Mucosa of rectum (tissue), 2 donors: ENCODE measurements around the gene MT3.

Experiments
- H3K27ac ChIP-seq, 2 donors: one replicate each; pipeline ENCODE4 v1.7.0; 2013; ENCODE audit warnings: inconsistent platforms in 2 of 2, low read depth in 2 of 2, low read length in 2 of 2
- H3K27me3 ChIP-seq, 2 donors: one replicate each; pipeline ENCODE4 v1.7.0; 2013; ENCODE audit warnings: low read length in 2 of 2; ENCODE audit not compliant: control insufficient read depth in 2 of 2, insufficient read depth in 2 of 2
- H3K36me3 ChIP-seq, 2 donors: one replicate each; pipeline ENCODE4 v1.7.0; 2013; ENCODE audit warnings: low read length in 2 of 2; ENCODE audit not compliant: control insufficient read depth in 2 of 2, insufficient read depth in 2 of 2
- H3K4me1 ChIP-seq, 2 donors: one replicate each; pipeline ENCODE4 v1.7.0; 2013; ENCODE audit warnings: low read length in 2 of 2, mild to moderate bottlenecking in 1 of 2; ENCODE audit not compliant: control insufficient read depth in 2 of 2, insufficient read depth in 2 of 2
- H3K4me3 ChIP-seq, 2 donors: one replicate each; pipeline ENCODE4 v1.7.0; 2013; ENCODE audit warnings: low read length in 2 of 2
- H3K9ac ChIP-seq, 2 donors: one replicate each; pipeline ENCODE4 v1.7.0; 2013; ENCODE audit warnings: low read length in 2 of 2, low read depth in 1 of 2, mild to moderate bottlenecking in 1 of 2
- H3K9me3 ChIP-seq, 2 donors: one replicate each; pipeline ENCODE4 v1.7.0; 2013; ENCODE audit warnings: low read length in 2 of 2; ENCODE audit not compliant: control insufficient read depth in 2 of 2
- donor health status: healthy.
- donor health status: Normal muscosa, but diverticular disease.

Gene MT3

DNA sequence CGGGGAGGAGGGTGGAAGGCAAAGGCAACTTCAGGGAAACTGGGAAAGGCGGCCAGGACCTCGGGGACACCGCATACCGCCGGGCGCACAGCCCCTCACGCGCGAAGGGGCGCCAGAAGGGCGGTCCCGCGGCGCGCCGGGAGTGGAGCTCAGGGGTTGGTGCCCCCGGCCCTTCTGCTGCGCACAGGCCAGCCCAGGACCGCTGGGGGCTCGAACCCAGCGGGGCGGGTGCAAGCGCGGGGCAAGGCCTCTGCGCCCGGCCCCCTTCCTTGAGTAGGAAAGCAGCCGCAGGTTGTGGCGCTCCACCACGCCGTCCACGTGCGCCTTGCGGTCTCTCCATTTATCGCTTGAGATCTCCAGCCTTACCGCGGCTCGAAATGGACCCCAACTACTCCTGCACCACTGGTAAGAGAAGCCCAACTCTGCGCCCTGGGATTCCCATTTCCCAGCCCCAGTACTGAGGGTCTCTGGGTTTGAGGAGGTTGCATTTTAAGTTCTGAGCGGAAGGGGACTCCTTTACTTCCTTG lies 46.2 kb downstream of the MT3 start:
- Histone ChIP-seq H3K27ac (no peak overlapping the region), H3K36me3 (no peaks in the 10 kb centered on the region), H3K4me3 (peak overlapping the region in 1 of 2 donors; percentile 26), H3K27me3 (peaks cover 29 to 35% of the 10 kb centered on the region in 2 donors), H3K9ac (no peak overlapping the region), H3K9me3 (no peaks in the 10 kb centered on the region), H3K4me1 (peaks cover 16 to 18% of the 10 kb centered on the region in 2 donors)

- H3K27me3 ChIP-seq, result peaks cover 29 to 38% of the 10 kb centered on the region in 2 donors
Measured at GRCh38 chr16:56636616-56637413, 47.5 kb downstream of the MT3 start.

DNA sequence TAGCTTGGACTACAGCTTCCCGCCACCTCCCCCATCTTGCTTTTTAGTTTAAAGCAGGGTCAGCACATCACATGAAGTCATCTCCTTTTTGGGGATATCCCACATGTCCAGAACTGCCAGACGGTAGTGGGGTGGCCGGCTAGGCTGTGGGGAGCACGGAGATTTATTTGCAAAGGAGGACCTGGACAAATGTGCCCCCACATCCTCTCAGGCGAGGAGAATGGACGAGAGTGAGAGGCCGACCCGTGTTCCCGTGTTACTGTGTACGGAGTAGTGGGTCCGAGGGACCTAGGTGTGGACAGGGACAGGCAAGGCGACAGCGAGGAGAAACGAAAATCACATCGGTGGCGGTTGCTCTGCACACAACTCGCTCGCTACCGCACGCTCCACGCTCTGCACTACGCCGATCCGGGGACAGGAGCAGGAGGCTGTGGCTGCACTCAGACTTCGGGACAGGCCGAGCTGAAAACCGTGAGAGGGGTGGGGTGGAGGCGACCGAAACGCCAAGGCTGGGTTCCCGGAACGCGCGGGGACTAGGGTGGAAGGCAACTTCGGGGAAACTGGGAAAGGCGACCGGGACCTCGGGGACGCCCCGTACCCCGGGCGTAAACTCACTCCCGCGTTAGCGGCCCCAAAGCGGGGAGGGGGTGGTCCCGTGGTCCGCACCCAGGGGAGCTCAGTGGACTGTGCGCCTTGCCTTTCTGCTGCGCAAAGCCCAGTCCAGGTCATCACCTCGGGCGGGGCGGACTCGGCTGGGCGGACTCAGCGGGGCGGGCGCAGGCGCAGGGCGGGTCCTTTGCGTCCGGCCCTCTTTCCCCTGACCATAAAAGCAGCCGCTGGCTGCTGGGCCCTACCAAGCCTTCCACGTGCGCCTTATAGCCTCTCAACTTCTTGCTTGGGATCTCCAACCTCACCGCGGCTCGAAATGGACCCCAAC lies 48.8 kb downstream of the MT3 start, which contains the start of gene MT1A:
TSS of gene MT1A (plus strand) at position 853 of the 937 bp plus-strand sequence. CDS start at position 926, 73 bp downstream.
- no peaks in the 10 kb centered on the region for H3K9me3 ChIP-seq
- peak within 1 kb of the TSS; percentile 54 to 83 for H3K9ac ChIP-seq
- H3K4me1 ChIP-seq, result peaks cover 18% of the 10 kb centered on the region in 2 donors
- peaks cover 23 to 36% of the 10 kb centered on the region in 2 donors for H3K27me3 ChIP-seq
- peak within 1 kb of the TSS; percentile 67 to 77 for H3K4me3 ChIP-seq
- H3K27ac ChIP-seq, result peak within 1 kb of the TSS in 1 of 2 donors; percentile 44
- H3K36me3 ChIP-seq, result no peaks in the 10 kb centered on the region

More at GRCh38 chr16:56636616-56637413, 47.5 kb downstream of the MT3 start:
- Histone ChIP-seq H3K4me3 (no peak overlapping the region), H3K27ac (no peak overlapping the region), H3K9me3 (no peaks in the 10 kb centered on the region), H3K4me1 (peaks cover 15 to 18% of the 10 kb centered on the region in 2 donors), H3K36me3 (no peaks in the 10 kb centered on the region), H3K9ac (no peak overlapping the region)

- Histone ChIP-seq H3K36me3 (no peaks in the 10 kb centered on the region), H3K9ac (peak overlapping the region in 1 of 2 donors; percentile 33), H3K4me1 (peaks cover 23 to 25% of the 10 kb centered on the region in 2 donors), H3K9me3 (no peaks in the 10 kb centered on the region), H3K27me3 (peaks cover 22 to 32% of the 10 kb centered on the region in 2 donors), H3K4me3 (no peak overlapping the region), H3K27ac (peak overlapping the region in 1 of 2 donors; percentile 40)
Measured at GRCh38 chr16:56639045-56639444, 49.7 kb downstream of the MT3 start.

DNA sequence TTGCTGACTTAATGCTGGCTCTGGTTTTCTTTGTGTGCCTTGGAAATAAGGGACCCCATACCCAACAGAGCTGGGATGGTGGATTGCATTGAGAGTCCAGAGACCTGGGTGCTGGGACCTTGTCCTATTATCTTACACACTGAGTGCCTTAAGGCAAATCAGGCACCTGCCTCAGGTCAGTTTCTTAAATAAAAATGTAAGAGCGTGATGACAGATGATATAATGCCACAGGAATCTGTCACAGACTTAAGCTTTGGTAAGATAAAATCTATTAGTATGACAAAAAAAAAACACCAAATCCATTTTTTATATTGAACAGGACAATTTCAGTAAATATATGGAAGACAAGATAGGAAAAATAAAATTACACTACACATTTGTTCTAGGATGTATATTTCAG lies 50.7 kb downstream of the MT3 start:
- H3K27me3 ChIP-seq, result peaks cover 18 to 27% of the 10 kb centered on the region in 2 donors

More for the DNA sequence above, 50.7 kb downstream of the MT3 start:
- Histone ChIP-seq H3K36me3 (no peaks in the 10 kb centered on the region), H3K9me3 (no peaks in the 10 kb centered on the region), H3K4me1 (peaks cover 24 to 25% of the 10 kb centered on the region in 2 donors), H3K4me3 (no peak overlapping the region), H3K9ac (no peak overlapping the region), H3K27ac (no peak overlapping the region)
